ENCODE results near the gene PTGR1.
"Not testable (repeated sequence)": the region's sequence is repeated elsewhere in the genome, so short reads cannot be mapped to it uniquely, and the experiment has no call there.

The PTGR1 gene

DNA sequence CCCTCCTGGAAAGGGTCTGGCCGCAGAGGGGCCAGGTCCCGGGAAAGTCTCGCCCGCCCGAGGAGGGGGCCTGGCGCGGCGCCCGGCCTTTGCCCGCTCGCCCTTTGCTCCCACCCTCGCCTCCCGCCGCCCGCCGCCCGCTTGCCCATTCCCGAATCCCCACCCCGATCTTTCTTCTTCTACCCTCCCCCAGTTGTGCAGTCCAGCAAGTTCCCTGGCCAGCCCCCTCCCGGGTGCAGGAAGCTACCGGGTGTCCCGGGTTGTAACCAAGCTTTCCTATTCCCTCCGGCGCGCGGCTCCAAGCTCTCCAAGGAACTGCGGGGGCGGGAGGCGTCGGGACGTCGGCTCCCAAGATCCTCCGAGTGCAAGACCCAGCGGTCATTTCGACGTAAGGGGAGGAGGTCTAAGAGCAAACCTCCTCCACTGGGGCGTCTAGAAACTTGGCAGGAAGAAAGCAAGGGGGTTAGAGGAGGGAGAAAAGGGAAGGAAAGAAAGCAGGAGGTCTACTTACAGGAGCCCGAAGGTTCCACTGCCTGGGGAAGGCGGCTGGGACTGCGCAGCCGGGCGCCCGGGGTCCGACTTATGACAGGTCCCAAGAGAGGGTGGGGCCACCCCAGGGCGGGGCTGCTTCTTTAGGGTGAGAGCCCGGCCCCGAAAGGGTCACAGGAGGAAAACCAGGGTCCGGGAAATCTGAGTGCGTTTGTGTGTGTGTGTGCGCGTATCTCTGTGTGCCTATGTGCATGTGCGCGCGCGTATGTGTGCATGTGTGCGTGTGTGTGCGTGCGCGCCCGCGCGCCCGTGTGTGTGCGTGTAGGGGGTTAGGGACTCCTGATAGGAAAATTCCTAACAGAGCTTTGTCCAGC lies at the start of gene PTGR1:
Gene PTGR1 (minus strand): TSS at position 556 of the 863 bp plus-strand sequence. CDS start 2,225 bp downstream, outside the sequence.
- DNase-seq: peak; percentile 80

GRCh38 chr9:111649016-111649415 lies 49.6 kb upstream of the PTGR1 start:
- no peak for DNase-seq

GRCh38 chr9:111648066-111648465 lies 48.6 kb upstream of the PTGR1 start:
- no peak for DNase-seq

DNA sequence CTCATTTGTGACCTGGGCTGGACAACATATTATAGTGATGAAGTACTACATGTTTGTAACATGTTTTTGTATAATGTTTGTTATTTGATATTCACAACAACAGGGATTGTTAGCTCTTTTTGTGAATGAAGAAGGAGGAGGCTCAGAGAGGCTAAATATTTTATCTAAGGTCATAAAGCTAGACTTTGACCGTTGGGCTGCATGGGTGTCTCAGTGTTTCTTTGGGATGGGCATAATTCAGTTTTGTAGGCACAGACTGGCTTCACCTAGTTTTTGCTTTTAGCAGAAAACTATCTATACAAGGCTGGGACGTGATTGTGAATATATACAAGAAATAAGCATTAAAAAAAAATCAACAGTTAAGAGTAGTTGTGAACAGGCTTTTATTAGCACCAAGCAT lies 47.0 kb upstream of the PTGR1 start:
- DNase-seq: no peak

DNA sequence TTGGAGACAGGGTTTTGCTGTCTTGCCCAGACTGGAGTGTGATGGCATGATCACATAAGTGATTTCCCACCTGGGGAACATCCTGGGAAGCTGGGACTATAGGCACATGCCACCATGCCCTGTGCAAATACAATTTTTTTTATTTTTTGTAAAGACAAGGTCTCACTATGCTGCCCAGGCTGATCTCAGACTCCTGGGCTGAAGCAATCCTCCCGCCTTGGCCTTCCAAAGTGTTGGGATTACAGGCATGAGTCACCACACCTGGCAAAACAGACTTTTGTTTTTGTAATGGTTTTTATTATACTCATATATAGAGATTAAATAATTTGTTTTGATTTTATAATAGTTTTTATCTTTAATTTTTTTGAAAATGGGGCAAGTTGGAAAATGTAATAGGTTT lies 46.4 kb upstream of the PTGR1 start:
- no peak for DNase-seq

DNA sequence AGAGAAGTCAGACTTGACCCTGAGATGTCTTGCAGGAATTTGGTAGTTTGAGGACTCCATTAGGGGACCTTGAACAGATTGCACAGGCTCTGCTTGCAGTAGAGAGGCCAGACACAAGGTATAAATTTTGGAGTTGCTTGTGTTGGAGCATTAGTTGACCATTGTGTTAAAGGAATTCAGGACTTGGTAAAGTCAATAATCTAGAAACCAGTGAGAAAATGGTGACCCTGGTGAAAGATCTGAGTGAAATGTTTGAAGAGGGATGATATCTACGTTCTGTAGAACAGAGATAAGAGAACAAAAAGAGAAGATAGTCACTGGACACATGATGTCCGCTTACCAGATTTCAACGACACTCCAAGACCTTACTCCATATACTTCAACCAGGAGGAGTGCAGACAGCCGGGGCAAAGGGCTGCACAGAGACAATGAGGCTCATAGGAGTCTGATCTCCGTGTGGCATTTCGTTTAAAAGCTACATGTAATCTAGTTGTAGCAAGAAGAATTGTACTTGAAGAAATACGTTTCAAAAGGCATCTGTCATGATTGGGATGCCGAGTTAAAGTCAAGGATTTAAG lies 44.8 kb upstream of the PTGR1 start:
- no peak for DNase-seq

GRCh38 chr9:111637421-111637950 lies 38.0 kb upstream of the PTGR1 start:
- DNase-seq: no peak

- peak; percentile 3 for DNase-seq
Measured at GRCh38 chr9:111634860-111635259, 35.4 kb upstream of the PTGR1 start.

DNA sequence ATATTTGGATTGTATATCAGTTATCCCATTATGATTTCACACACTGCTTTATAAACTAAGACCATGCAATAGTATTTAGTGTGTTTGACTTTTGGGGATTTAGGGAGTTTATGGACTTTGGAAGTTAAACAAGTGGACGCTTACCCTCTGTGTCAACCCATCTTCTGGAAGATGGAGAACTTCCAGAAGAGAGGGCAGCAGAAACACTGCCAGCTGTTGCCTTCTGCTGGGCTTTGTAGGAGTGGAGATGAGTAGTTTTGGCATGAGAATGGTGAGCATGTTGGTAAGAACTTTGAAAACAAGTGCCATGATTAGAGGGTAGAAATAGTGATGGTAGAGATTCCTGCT lies 33.9 kb upstream of the PTGR1 start:
- no peak for DNase-seq

GRCh38 chr9:111632695-111633388 lies 33.4 kb upstream of the PTGR1 start:
- no peak for DNase-seq

DNA sequence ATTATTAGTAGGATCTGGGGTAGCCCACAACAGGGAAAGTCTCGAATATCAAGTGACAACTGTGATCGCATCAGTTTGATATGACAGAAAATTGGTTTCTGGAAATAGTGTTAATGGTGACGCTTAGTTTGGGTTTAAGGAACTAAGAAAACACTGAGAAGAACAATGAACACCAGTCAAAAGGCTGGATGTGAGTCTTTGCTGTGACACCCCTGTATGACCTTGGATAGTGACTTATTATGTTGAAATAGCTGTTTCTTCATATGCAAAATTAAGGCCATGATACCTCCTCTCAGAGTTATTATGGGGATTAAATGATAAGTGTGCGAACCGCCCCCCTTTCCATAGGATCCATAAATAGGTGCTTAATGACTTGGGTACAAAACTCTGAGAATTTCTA lies 32.6 kb upstream of the PTGR1 start:
- peak; percentile 21 for DNase-seq

GRCh38 chr9:111631214-111631971 lies 31.9 kb upstream of the PTGR1 start, which contains the start of gene DNAJC25:
Gene DNAJC25, plus strand, starts transcription at chr9:111631334. Its CDS starts 74 bp downstream, at chr9:111631408.
- peak; percentile 97 for DNase-seq

GRCh38 chr9:111630964-111631213 lies 31.4 kb upstream of the PTGR1 start:
- no peak for DNase-seq

DNA sequence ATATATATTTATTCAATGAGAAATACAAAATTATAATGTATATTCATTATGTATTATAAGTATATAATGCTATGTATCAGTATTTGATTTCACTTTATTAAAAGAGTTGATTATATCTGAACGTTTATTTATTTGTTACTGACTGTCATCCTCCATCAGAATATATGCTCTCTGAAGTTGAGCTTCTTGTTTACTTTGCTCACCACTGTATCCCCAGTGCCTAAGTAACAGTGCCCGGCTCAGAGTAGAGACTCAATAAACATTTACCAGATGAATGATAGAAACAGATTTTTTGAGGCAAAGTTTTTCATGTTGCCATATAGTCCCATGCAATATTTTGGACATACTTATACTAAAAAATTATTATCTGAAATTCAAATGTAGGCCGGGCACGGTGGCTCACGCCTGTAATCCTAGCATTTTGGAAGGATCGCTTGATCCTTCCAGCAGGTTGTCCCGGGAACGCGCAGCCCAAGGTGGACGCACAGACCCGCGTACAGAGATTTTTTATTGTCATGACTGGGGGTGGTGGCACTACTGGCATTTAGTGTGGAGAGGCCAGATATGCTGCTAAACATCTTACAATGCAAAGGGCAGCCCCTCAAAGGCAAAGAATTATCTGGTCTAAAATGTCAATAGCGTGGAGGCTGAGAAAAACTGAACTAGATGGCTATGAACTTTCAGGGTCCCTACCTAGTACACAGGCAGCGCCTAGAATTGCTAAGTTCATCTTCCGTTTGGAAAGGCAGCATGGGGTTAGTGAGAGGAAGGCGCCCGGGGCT lies 30.9 kb upstream of the PTGR1 start:
- peak; percentile 54 for DNase-seq

DNA sequence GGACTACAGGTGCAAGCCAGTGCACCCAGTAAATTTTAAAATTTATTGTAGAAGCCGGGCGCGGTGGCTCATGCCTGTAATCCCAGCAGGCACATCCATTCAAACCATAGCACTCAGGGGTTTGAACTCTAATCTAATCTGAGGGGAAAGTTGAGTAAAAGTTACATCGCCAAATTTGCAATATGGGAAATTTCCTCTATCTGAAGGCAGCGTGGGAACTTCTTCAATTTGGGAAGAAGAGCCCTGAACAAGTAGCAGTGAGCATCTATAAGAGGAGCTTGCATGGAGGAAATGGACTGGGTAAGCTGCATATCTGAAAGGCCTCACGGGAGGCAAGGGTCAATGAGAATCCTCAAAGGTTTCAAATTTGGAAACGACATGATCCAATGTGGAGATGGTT lies 29.0 kb upstream of the PTGR1 start:
- DNase-seq: no peak

DNA sequence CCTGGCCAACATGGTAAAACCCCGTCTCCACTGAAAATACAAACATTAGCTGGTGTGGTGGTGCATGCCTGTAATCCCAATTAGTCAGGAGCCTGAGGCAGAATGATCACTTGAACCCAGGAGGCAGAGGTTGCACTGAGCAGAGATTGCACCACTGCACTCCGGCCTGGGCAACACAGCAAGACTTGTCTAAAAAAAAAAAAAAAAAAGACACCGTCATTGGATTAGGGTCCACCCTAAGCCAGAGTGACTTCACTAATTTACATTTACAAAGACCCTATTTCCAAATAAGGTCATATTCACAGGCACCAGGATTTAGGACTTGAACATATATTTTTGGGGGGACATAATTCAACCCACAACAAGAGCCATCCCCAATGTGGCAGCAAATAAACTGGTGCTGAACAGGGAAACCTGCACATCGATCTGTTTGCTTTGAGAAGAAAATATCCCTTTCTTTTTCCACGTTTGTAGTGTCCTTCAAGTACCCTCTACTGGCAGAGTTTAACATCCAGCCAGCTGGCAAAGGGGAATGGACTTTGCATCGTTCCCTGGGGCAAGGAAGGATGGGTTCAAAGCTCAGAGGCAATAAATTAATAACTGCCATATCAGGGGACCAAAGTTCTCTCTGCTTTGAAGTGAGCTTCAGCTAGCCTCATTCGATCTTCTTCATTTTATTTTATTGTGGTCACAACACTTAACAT lies 28.0 kb upstream of the PTGR1 start:
- peak; percentile 7 for DNase-seq

- DNase-seq: no peak
Measured at GRCh38 chr9:111622626-111623025, 23.2 kb upstream of the PTGR1 start.

GRCh38 chr9:111621895-111622480 lies 22.5 kb upstream of the PTGR1 start:
- peak; percentile 41 for DNase-seq

GRCh38 chr9:111617349-111617748 lies 17.9 kb upstream of the PTGR1 start:
- DNase-seq: not testable (repeated sequence)

DNA sequence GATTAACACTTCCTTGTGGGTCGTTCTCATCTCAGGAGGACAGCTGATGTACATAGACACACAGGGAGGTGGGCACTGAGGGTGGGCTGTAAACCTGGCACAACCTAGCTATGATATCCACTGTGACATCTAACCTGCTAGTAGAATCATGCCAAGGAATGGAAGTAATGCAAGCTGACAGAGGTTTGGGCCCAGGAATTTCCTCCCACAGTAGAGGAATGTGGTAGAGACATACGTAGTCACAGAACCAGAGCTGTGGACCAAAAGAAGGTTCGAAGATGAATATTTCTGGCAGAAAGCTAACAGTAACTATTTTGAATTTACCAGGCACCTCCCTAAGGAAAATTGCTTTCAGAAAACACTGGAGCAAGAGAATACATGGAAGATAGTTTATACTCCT lies 16.5 kb upstream of the PTGR1 start:
- no peak for DNase-seq

DNA sequence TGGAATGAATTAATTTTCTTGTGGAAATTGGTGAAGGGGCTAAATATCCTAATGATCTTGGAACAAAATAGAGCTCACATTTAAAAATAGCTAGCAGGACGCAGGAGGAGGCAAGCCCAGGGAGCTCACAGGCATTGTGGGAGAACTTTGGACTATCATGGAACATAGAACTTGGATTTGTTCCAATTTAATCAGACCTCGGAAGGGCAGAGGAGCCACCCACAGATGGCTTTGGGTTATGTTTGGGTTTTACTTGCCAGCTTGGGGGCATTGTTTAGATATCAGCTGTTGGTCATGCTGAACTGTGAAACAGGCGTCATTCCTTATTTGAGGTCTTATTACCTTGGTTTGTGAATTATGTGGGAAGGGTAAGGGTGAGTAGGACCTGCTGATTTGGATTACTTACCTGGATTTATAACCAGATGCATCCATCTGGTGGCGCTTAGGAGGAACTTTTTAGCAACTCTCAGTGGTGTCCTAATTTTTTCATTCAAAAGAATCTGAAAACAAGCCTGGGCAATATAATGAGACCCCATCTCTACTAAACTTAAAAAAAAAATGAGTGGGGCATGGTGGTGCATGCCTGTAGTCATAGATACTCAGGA lies 14.1 kb upstream of the PTGR1 start:
- no peak for DNase-seq
